K562 (cell line): ENCODE data around the gene DNAH10. TPM values are rescaled to one million over a fixed set of nuclear protein-coding genes. Genes with fewer than 3 reads are reported as not detected.
"Not testable (repeated sequence)": the region's sequence is repeated elsewhere in the genome, so short reads cannot be mapped to it uniquely, and the experiment has no call there.

Experiments used
- ATAC-seq: fragments of 200-7000 bp; cut with Tn5 transposase; 3 replicates; pipeline ENCODE4 v1.9.1; 2020; ENCODE audit warnings: moderate library complexity
- BruUV-seq: library from RNA; stranded (reverse); fragments of 400-500 nt; replicated peaks from 2 replicates; lab custom pipeline; 2021; lab: Mats Ljungman, UMichigan
- CTCF ChIA-PET: fragments of 300-600 bp; formaldehyde crosslinking; extraction: SDS; loops from one replicate; lab custom pipeline; 2021; ENCODE audit warnings: low intra/inter-chr PET ratio; lab: Yijun Ruan, JAX
- POLR2A ChIA-PET: fragments of 300-600, 350-650 bp; sonication (Branson Sonifier 250); formaldehyde crosslinking; extraction: SDS; loops from one replicate; lab custom pipeline; 2021; ENCODE audit warnings: antibody characterized with exemption, inconsistent platforms; lab: Yijun Ruan, JAX
- DNase-seq, 4 experiments: peaks; one replicate each; pipeline versions ENCODE4 v3.0.0 to v3.0.0-alpha.2; 2011 to 2018; ENCODE audit warnings: low spot score in 3 of 4, mixed read lengths in 3 of 4; ENCODE audit errors: extremely low read depth in 1 of 4
- FAIRE-seq: peaks from 2 replicates; lab custom pipeline; 2011; peaks lifted over from hg19 to GRCh38; lab: Jason Lieb, UNC
- H2AFZ ChIP-seq: 2 replicates; pipeline ENCODE4 v1.6.0; 2011; ENCODE audit warnings: low read depth, low read length, control low read depth, inconsistent platforms
- H3K27ac ChIP-seq: fragments of 200-600 bp; 3 replicates; pipeline ENCODE4 v1.8.0; 2011; ENCODE audit warnings: low read depth, mild to moderate bottlenecking, control low read depth, inconsistent platforms, low read length, moderate library complexity, mixed read lengths; ENCODE audit errors: extremely low read depth
- H3K27me3 ChIP-seq, 2 experiments: fragments of 300-600 bp in 1 of 2; 2 replicates in 1 of 2; 3 replicates in 1 of 2; pipeline versions ENCODE4 v1.6.0 to v1.8.0; 2011; ENCODE audit warnings: inconsistent platforms in 2 of 2, low read length in 2 of 2, mild to moderate bottlenecking in 1 of 2, mixed read lengths in 1 of 2, moderate library complexity in 1 of 2; ENCODE audit not compliant: control insufficient read depth in 2 of 2, insufficient read depth in 2 of 2
- H3K36me3 ChIP-seq: fragments of 300-600 bp; 3 replicates; pipeline ENCODE4 v1.8.0; 2011; ENCODE audit warnings: mild to moderate bottlenecking, low read length, inconsistent platforms; ENCODE audit not compliant: control insufficient read depth, insufficient read depth
- H3K4me1 ChIP-seq, 2 experiments: fragments of 200-600 bp in 1 of 2; replicated peaks in 1 of 2; 2 replicates in 1 of 2; 3 replicates in 1 of 2; pipeline versions ENCODE4 v1.5.1 to v1.8.0; 2011; ENCODE audit warnings: inconsistent platforms in 2 of 2, low read length in 2 of 2, mild to moderate bottlenecking in 1 of 2, mixed read lengths in 1 of 2, moderate library complexity in 1 of 2; ENCODE audit not compliant: control insufficient read depth in 2 of 2, insufficient read depth in 2 of 2
- H3K4me2 ChIP-seq: 2 replicates; pipeline ENCODE4 v1.6.1; 2011; ENCODE audit warnings: low read length, control low read depth, inconsistent platforms, mixed read lengths; ENCODE audit not compliant: insufficient read depth
- H3K4me3 ChIP-seq: fragments of 200-600 bp; sonication (generic), shearing (Covaris generic); 2 replicates; pipeline ENCODE4 v1.5.1; 2016; ENCODE audit warnings: control low read depth, inconsistent platforms
- H3K79me2 ChIP-seq: fragments of 200-600 bp; 3 replicates; pipeline ENCODE4 v1.8.0; 2011; ENCODE audit warnings: low read length, inconsistent platforms; ENCODE audit not compliant: control insufficient read depth, insufficient read depth
- H3K9ac ChIP-seq, 2 experiments: 2 replicates each; pipeline versions ENCODE4 v1.6.0 to v1.6.1; 2011; ENCODE audit warnings: low read depth in 2 of 2, low read length in 2 of 2, control low read depth in 1 of 2, inconsistent platforms in 1 of 2, mild to moderate bottlenecking in 1 of 2, mixed read lengths in 1 of 2; ENCODE audit not compliant: insufficient read depth in 1 of 2
- H3K9me1 ChIP-seq: one replicate; pipeline ENCODE4 v1.6.0; 2011; ENCODE audit warnings: inconsistent platforms, mild to moderate bottlenecking, low read length, moderate library complexity; ENCODE audit not compliant: control insufficient read depth, insufficient read depth
- H3K9me3 ChIP-seq: replicated peaks from 2 replicates; pipeline ENCODE4 v1.5.1; 2011; ENCODE audit warnings: low read depth, low read length, inconsistent platforms; ENCODE audit not compliant: control insufficient read depth, insufficient read depth
- H4K20me1 ChIP-seq: replicated peaks from 2 replicates; pipeline ENCODE4 v1.6.1; 2011; ENCODE audit warnings: low read length, inconsistent platforms, mixed read lengths; ENCODE audit not compliant: control insufficient read depth, insufficient read depth
- KLF16 ChIP-seq: IDR thresholded peaks from 2 replicates; pipeline ENCODE4 v1.6.1; 2016; ENCODE audit warnings: antibody characterized with exemption
- L3MBTL2 ChIP-seq: fragments of 450-650 bp; IDR thresholded peaks from 2 replicates; pipeline ENCODE4 v1.6.1; 2016; ENCODE audit warnings: mild to moderate bottlenecking, moderate library complexity
- ZNF121 ChIP-seq: sonication (generic); formaldehyde crosslinking; conservative IDR thresholded peaks from 2 replicates; pipeline ENCODE4 v1.8.0; 2022; ENCODE audit warnings: missing genetic modification reagents
- WGBS: fragments of 100-300 bp; shearing (Covaris generic); methylation state at CpG from one replicate; pipeline ENCODE4 v1.1.6; 2016; ENCODE audit warnings: low coverage, mixed read lengths; ENCODE audit not compliant: insufficient coverage; ENCODE audit errors: missing lambda C conversion rate; 5-methylcytosine and 5-hydroxymethylcytosine counted together
- in situ Hi-C: fragments of 300-500 bp; cut with MboI; formaldehyde crosslinking; loops from 4 replicates; pipeline ENCODE4 v1.15.0; 2018; ENCODE audit warnings: inconsistent platforms, mixed read lengths
- intact Hi-C: fragments of 100-400 bp; cut with micrococcal nuclease; formaldehyde crosslinking; loops from 2 replicates; pipeline ENCODE4 v1.14.2; 2022
- polyA plus RNA-seq, 8 experiments: library from polyadenylated mRNA; depleted of rRNA in 4 of 8; stranded (reverse) in 5 of 8; unstranded in 3 of 8; fragments of >200 nt; fragmentation: Nextera tagmentation in 2 of 8; fragmentation: Illumina TruSeq in 1 of 8; extraction: Ambion mirVana in 2 of 8; extraction: Trizol in 1 of 8; gene quantifications; 2 replicates each; pipeline versions ENCODE4 v1.2.1 to v1.2.3, GENCODE V29; 2011 to 2014; ENCODE audit warnings: inconsistent platforms in 1 of 8, missing spikeins in 1 of 8
- total RNA-seq, 7 experiments: library from RNA; depleted of rRNA in 6 of 7; stranded (reverse); fragments of >200 nt in 6 of 7; fragmentation: Illumina TruSeq in 2 of 7; extraction: Trizol in 2 of 7; gene quantifications; 2 replicates each; pipeline versions ENCODE4 v1.2.1 to v1.2.3, GENCODE V29; 2011 to 2021; ENCODE audit warnings: low replicate concordance in 1 of 7

DNAH10 gene
- total and polyA plus RNA-seq, 9 of the 15 experiments (the other 6 are each of a cell fraction or from before 2014, with no cell fraction given): 0.01 to 0.06 (median 0.04) TPM; not detected in 1

GRCh38 chr12:123910761-123911193 lies 148.7 kb downstream of the DNAH10 start:
- Histone ChIP-seq H3K4me3 (no peak overlapping the region), H2AFZ (no peak overlapping the region), H3K9ac (no peak overlapping the region), H3K79me2 (no peaks in the 10 kb centered on the region), H3K9me1 (no peaks in the 10 kb centered on the region), H3K36me3 (no peaks in the 10 kb centered on the region), H3K4me2 (no peak overlapping the region), H3K4me1 (peaks cover 0 to 9% of the 10 kb centered on the region in 2 experiments; a peak in 2 of 5 replicates), H3K27me3 (peaks cover 23 to 44% of the 10 kb centered on the region in 2 experiments), H3K27ac (no peak overlapping the region), H3K9me3 (no peaks in the 10 kb centered on the region), H4K20me1 (peaks cover 6% of the 10 kb centered on the region; the same call in 1 of the 2 replicates)
- intact Hi-C loops: no loop called here
- DNase-seq: no peak
- peak; percentile 26; the same call in 2 of the 3 replicates for ATAC-seq
- no TSS peak for BruUV-seq
- in situ Hi-C loops: no loop called here
- ChIA-PET POLR2A (interaction anchor here (0.6 to 2.7 kb wide), 5 partner anchors 11 to 1264 kb away, joined by 3 to 10 read pairs (median 3); no protein-coding TSS in a partner anchor), CTCF (no interaction called here)
- TF ChIP-seq ZNF121 (CRISPR knock-in tag) (peak; percentile 71), KLF16 (no peak), L3MBTL2 (no peak)
- 9% methylated on average over 5 of the region's 5 CpGs for WGBS
- FAIRE-seq: no peak

GRCh38 chr12:123911672-123912409 lies 149.7 kb downstream of the DNAH10 start:
- DNase-seq, FAIRE-seq, H3K9me1 ChIP-seq, CTCF ChIA-PET, H3K9ac ChIP-seq, H3K36me3 ChIP-seq, H3K79me2 ChIP-seq, H3K9me3 ChIP-seq, H3K4me1 ChIP-seq, H2AFZ ChIP-seq, ATAC-seq, POLR2A ChIA-PET, H3K4me2 ChIP-seq, H3K27ac ChIP-seq, intact Hi-C loops, BruUV-seq, in situ Hi-C loops, H4K20me1 ChIP-seq, H3K4me3 ChIP-seq: not testable (repeated sequence)
- peaks cover 33 to 55% of the 10 kb centered on the region in 2 experiments for H3K27me3 ChIP-seq
- 80% methylated on average over 1 of the region's 9 CpGs for WGBS
